Measurements from ENCODE around the gene ATP6V0A4.

The ATP6V0A4 gene

DNA sequence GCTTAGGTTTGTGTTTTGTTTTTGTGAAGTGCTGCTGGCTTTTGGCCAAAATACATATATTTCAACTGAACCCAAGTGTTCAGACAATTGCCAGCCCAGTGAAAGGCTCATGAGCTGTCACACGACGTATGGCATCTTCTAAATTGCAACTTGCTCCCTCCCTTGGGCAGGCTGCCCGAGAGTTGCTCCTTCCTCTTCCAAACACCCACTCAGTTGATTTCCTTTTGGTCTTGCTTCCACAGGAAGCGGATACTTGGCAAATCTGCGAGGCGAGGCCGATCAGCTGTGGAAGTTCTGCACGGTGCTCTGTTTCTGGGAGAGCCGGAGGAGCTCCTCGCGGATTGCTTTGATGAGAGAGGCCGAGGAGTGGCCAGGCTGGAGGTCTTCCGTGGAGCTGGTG is 39.6 kb upstream of the ATP6V0A4 start:
- no peak overlapping the region for H3K27ac ChIP-seq
- H3K27me3 ChIP-seq: no peaks in the 10 kb centered on the region
- no peaks in the 10 kb centered on the region for H3K9me3 ChIP-seq
- TF ChIP-seq, protein P1, sequence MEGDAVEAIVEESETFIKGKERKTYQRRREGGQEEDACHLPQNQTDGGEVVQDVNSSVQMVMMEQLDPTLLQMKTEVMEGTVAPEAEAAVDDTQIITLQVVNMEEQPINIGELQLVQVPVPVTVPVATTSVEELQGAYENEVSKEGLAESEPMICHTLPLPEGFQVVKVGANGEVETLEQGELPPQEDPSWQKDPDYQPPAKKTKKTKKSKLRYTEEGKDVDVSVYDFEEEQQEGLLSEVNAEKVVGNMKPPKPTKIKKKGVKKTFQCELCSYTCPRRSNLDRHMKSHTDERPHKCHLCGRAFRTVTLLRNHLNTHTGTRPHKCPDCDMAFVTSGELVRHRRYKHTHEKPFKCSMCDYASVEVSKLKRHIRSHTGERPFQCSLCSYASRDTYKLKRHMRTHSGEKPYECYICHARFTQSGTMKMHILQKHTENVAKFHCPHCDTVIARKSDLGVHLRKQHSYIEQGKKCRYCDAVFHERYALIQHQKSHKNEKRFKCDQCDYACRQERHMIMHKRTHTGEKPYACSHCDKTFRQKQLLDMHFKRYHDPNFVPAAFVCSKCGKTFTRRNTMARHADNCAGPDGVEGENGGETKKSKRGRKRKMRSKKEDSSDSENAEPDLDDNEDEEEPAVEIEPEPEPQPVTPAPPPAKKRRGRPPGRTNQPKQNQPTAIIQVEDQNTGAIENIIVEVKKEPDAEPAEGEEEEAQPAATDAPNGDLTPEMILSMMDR (IDR thresholded peaks at IDR 0.05): no peak
- no peak overlapping the region for H3K4me3 ChIP-seq (ENCODE audit: low read depth in 1 of 2, low read length in 1 of 2)
- no peaks in the 10 kb centered on the region for H3K4me1 ChIP-seq (ENCODE audit: control insufficient read depth in 1 of 2, insufficient read depth in 1 of 2, low read depth in 1 of 2, low read length in 1 of 2)
- H3K36me3 ChIP-seq: no peaks in the 10 kb centered on the region

DNA sequence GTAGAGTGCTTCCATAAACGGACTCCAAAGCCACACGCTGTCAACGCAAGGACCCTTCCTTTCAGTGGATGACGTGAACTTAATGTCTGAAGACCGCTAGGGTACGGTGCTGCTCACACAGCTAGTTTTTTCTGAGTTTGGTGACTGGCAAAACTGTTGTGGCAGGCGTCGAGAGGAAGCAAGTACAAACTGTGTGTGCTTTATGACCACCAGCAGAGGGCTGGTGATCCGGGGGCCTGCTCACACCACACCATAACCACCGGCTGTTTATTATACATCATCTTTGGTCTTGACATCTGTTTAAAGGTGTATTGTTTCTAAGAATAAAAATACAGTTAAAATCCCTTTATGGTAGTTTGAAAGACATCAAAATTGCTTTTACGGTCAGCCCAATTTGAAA is 37.1 kb upstream of the ATP6V0A4 start:
- Histone ChIP-seq H3K4me3 (ENCODE audit: low read depth in 1 of 2, low read length in 1 of 2) (no peak overlapping the region), H3K36me3 (no peaks in the 10 kb centered on the region), H3K27me3 (no peaks in the 10 kb centered on the region), H3K4me1 (ENCODE audit: control insufficient read depth in 1 of 2, insufficient read depth in 1 of 2, low read depth in 1 of 2, low read length in 1 of 2) (no peaks in the 10 kb centered on the region), H3K27ac (no peak overlapping the region), H3K9me3 (no peaks in the 10 kb centered on the region)
- TF ChIP-seq, protein P1 (IDR thresholded peaks at IDR 0.05): no peak

DNA sequence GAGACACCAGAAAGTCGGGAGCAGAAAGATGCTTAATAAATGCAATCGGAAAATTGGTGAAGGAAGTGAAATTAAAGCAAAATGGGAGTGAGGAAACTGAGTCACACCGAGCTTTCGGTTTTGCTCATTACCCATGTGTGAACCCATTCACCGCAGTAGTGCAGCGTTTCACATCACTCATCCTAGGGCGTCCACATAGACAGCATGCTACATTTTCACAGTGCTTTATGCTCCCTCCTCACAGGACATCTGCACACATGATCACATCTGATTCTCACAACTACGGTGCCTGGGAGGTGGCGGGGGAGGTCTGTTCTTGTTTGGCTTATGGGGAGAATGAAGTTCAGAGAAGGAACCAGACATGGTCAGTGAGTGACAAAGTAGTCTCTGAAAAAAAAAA is 36.6 kb upstream of the ATP6V0A4 start:
- Histone ChIP-seq H3K27ac (no peak overlapping the region), H3K36me3 (no peaks in the 10 kb centered on the region), H3K4me3 (ENCODE audit: low read depth in 1 of 2, low read length in 1 of 2) (no peak overlapping the region), H3K27me3 (no peaks in the 10 kb centered on the region), H3K9me3 (no peaks in the 10 kb centered on the region), H3K4me1 (ENCODE audit: control insufficient read depth in 1 of 2, insufficient read depth in 1 of 2, low read depth in 1 of 2, low read length in 1 of 2) (no peaks in the 10 kb centered on the region)
- TF ChIP-seq, protein P1 (IDR thresholded peaks at IDR 0.05): no peak

DNA sequence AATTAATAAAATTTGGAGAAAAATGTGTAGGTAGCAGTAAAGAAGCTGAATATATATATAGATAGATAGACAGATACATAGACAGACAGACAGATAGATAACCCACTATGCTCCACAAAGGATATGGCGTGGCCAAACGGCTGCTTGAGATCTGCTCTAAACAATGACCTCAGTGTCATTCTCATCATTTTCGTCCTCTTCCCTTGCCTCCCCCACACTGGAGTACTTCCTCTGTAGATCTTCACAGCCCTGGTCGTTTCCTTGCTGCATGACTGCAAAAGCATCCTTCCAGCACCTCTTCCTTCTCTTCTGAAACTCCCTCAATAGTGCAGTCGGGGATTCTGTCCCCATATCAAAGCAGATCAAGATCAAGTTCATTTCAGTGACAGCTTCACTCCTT is 35.6 kb upstream of the ATP6V0A4 start:
- TF ChIP-seq, protein P1 (IDR thresholded peaks at IDR 0.05): no peak
- no peaks in the 10 kb centered on the region for H3K27me3 ChIP-seq
- no peaks in the 10 kb centered on the region for H3K4me1 ChIP-seq (ENCODE audit: control insufficient read depth in 1 of 2, insufficient read depth in 1 of 2, low read depth in 1 of 2, low read length in 1 of 2)
- no peak overlapping the region for H3K4me3 ChIP-seq (ENCODE audit: low read depth in 1 of 2, low read length in 1 of 2)
- no peaks in the 10 kb centered on the region for H3K36me3 ChIP-seq
- H3K9me3 ChIP-seq: no peaks in the 10 kb centered on the region
- H3K27ac ChIP-seq: no peak overlapping the region

DNA sequence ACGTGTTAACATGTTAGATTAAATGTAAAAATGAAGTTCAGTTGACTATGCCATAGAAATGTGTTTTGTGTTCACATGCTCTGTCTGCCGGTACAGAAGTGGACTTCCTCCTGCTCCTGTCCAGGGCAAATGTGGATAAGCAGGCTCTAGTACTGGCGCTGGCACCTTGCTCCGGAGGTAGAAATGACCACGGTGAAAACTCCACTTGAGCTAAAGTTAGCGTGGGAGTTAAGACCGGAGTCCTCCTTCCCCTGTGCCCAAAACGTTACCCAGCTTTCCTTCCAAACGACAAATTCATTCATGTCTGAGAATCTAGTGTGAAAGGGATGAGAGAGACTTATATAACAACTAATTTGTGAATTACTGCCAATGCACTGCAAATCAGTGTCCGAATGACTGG is 35.0 kb upstream of the ATP6V0A4 start:
- Histone ChIP-seq H3K27me3 (no peaks in the 10 kb centered on the region), H3K27ac (no peak overlapping the region), H3K36me3 (no peaks in the 10 kb centered on the region), H3K9me3 (no peaks in the 10 kb centered on the region), H3K4me3 (ENCODE audit: low read depth in 1 of 2, low read length in 1 of 2) (no peak overlapping the region), H3K4me1 (ENCODE audit: control insufficient read depth in 1 of 2, insufficient read depth in 1 of 2, low read depth in 1 of 2, low read length in 1 of 2) (no peaks in the 10 kb centered on the region)
- TF ChIP-seq, protein P1 (IDR thresholded peaks at IDR 0.05): no peak

DNA sequence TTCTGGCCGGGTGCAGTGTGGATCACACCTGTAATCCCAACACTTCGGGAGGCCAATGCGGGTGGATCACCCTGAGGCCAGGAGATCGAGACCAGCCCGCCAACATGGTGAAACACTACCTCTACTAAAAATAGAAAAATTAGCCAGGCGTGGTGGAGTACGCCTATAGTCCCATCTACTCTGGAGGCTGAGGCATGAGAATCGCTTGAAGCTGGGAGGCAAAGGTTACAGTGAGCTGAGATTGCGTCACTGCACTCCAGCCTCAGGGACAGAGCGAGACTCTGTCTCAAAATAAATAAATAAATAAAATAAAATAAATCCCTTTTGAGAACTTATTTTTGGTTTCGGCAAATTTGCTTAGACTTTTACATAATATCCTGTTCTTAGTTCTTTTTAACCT is 31.3 kb upstream of the ATP6V0A4 start:
- Histone ChIP-seq H3K9me3 (no peaks in the 10 kb centered on the region), H3K27ac (no peak overlapping the region), H3K4me1 (ENCODE audit: control insufficient read depth in 1 of 2, insufficient read depth in 1 of 2, low read depth in 1 of 2, low read length in 1 of 2) (no peaks in the 10 kb centered on the region), H3K27me3 (no peaks in the 10 kb centered on the region), H3K4me3 (ENCODE audit: low read depth in 1 of 2, low read length in 1 of 2) (no peak overlapping the region), H3K36me3 (no peaks in the 10 kb centered on the region)
- TF ChIP-seq, protein P1 (IDR thresholded peaks at IDR 0.05): no peak

Measured in neutrophil (primary cell).